ENCODE measurements around the gene NPPC.
"Not testable (repeated sequence)": the region's sequence is repeated elsewhere in the genome, so short reads cannot be mapped to it uniquely, and the experiment has no call there.

NPPC gene

GRCh38 chr2:231960810-231961348 lies 34.7 kb upstream of the NPPC start:
- FAIRE-seq (no peak), DNase-seq (ENCODE audit: insufficient read length, low spot score) (no peak)
- TF ChIP-seq CTCF (IDR thresholded peaks at IDR 0.05; ENCODE audit: insufficient read depth, missing control alignments), result no peak

DNA sequence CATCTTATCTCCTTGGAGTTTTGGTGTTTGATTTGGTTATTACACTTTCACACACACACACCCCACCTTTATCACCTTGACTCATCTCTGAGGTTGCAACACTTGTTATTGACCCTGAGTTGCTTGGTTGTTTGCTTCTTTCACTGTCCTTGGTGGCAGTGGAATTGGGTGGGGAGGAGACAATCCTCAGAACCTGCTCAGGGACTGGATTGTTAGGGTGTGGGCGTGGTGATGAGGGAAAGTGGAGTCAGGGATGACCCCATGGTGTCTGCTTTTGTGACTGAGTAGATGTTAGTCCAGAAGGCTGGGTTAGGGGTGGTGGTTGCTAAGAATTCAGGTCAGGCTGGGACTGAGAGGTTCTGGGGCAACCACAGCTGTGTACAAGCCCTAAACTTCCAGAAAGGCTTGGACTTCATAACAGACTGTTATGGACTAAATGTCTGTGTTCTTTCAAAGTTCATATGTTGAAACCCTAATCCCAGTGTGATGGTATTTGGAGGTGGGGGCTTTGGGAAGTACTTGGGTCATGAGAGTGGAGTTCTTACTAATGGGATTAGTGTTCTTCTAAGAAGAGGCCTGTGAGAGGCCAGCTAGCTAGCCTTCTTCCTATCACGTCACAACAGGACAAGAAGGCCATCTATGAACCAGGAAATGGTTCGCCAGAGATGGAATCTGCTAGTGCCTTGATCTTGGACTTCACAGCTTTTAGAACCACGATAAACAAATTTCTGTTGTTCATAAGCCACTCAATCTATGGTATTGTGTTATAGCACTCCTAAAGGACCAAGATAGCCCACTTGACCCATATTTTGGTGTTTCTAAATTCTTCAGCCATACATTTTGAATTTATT lies 31.9 kb upstream of the NPPC start:
- TF ChIP-seq CTCF (IDR thresholded peaks at IDR 0.05; ENCODE audit: insufficient read depth, missing control alignments), result no peak
- no peak for FAIRE-seq
- DNase-seq (ENCODE audit: insufficient read length, low spot score), result no peak

GRCh38 chr2:231955758-231956472 lies 29.7 kb upstream of the NPPC start:
- no peak for TF ChIP-seq CTCF (IDR thresholded peaks at IDR 0.05; ENCODE audit: insufficient read depth, missing control alignments)
- DNase-seq (ENCODE audit: insufficient read length, low spot score) (no peak), FAIRE-seq (no peak)

DNA sequence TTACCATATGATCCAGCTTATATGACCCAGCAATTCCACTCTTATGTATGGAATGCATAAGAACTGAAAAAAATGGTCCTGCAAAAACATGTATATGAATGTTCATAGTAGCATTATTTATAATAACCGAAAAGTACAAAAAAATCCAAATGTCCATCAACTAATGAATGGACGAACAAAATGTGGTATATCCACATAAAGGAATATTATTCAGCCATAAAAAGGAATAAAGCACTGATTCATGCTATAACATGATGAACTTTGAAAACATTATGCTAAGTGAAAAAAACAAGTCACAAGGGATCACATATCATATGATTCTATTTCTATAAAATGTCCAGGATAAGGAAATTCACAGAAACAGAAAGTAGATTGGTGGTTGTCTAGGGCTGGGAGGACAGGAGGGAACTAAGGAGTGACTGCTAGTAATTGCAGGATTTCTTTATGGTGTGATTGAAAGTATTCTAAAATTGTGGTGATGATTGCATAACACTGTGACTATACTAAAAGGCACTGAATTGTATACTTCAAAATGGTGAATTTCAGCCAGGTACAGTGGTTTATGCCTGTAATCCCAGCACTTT lies 25.3 kb upstream of the NPPC start:
- DNase-seq (ENCODE audit: insufficient read length, low spot score) (no peak), FAIRE-seq (no peak)
- no peak for TF ChIP-seq CTCF (IDR thresholded peaks at IDR 0.05; ENCODE audit: insufficient read depth, missing control alignments)

- no peak for DNase-seq (ENCODE audit: insufficient read length, low spot score)
- FAIRE-seq, result no peak
- TF ChIP-seq CTCF (IDR thresholded peaks at IDR 0.05; ENCODE audit: insufficient read depth, missing control alignments), result no peak
These were observed 21.5 kb upstream of the NPPC start for GRCh38 chr2:231947694-231948093.

DNA sequence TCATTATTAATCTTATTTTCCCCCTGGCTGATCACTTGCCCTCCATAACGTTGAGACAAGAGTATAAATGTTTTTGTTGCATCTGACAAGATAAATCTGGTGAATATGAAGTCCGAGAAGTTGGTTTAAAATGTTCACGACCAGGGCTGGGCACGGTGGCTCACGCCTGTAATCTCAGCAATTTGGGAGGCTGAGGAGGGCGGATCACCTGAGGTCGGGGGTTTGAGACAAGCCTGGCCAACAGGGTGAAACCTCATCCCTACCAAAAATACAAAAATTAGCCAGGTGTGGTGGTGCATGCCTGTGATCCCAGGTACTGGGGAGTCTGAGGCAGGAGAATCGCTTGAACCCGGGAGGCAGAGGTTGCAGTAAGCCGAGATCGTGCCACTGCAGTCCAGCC lies 20.9 kb upstream of the NPPC start:
- not testable (repeated sequence) for DNase-seq (ENCODE audit: insufficient read length, low spot score); FAIRE-seq

GRCh38 chr2:231946241-231946814 lies 20.1 kb upstream of the NPPC start:
- DNase-seq (ENCODE audit: insufficient read length, low spot score) (no peak), FAIRE-seq (no peak)
- no peak for TF ChIP-seq CTCF (IDR thresholded peaks at IDR 0.05; ENCODE audit: insufficient read depth, missing control alignments)

All from D721Med (cell line).